ENCODE data around the gene CHP2. TPM values are rescaled to one million over a fixed set of nuclear protein-coding genes. Genes with fewer than 3 reads are reported as not detected.

The CHP2 gene
- total and polyA plus RNA-seq, 9 of the 15 experiments (the other 6 are each of a cell fraction or from before 2014, with no cell fraction given) = 0.23 to 1.1 (median 0.80) TPM

DNA sequence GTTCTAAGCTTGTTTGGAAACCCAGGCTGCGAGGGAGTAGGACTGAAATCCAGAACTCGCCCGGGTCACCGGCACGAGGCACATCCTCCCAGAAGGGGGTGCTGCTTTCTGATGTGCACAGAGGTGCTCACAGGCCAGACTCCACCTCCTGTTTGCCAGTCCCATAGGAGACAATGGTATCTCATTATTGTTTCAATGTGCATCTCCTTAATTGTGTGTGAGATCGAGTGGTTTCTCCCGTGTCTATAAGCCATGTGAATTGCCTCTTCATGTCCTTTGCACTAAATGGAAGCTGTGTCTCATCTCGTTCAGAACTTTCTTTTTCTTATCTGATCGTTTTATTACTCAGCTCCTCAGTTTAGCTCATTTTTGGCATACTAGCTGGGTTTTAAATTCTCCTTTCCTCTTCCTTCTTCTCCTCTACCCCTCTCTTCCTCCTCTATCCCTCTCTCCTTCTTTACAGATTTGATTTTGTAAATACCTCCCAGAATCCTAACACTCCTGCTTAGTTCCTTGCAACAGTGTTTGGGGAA, 48.8 kb downstream of the CHP2 start (continued):
- TF ChIP-seq, protein P1, sequence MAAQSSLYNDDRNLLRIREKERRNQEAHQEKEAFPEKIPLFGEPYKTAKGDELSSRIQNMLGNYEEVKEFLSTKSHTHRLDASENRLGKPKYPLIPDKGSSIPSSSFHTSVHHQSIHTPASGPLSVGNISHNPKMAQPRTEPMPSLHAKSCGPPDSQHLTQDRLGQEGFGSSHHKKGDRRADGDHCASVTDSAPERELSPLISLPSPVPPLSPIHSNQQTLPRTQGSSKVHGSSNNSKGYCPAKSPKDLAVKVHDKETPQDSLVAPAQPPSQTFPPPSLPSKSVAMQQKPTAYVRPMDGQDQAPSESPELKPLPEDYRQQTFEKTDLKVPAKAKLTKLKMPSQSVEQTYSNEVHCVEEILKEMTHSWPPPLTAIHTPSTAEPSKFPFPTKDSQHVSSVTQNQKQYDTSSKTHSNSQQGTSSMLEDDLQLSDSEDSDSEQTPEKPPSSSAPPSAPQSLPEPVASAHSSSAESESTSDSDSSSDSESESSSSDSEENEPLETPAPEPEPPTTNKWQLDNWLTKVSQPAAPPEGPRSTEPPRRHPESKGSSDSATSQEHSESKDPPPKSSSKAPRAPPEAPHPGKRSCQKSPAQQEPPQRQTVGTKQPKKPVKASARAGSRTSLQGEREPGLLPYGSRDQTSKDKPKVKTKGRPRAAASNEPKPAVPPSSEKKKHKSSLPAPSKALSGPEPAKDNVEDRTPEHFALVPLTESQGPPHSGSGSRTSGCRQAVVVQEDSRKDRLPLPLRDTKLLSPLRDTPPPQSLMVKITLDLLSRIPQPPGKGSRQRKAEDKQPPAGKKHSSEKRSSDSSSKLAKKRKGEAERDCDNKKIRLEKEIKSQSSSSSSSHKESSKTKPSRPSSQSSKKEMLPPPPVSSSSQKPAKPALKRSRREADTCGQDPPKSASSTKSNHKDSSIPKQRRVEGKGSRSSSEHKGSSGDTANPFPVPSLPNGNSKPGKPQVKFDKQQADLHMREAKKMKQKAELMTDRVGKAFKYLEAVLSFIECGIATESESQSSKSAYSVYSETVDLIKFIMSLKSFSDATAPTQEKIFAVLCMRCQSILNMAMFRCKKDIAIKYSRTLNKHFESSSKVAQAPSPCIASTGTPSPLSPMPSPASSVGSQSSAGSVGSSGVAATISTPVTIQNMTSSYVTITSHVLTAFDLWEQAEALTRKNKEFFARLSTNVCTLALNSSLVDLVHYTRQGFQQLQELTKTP (IDR thresholded peaks at IDR 0.05; ENCODE audit: low read depth in 1 of 2, partially characterized antibody in 2 of 2) = peak in 1 of 2 experiments; percentile 67
- TF ChIP-seq RBFOX2 (IDR thresholded peaks at IDR 0.05; ENCODE audit: low read depth, low read length) (peak; percentile 44), SMAD4 (CRISPR knock-in tag; conservative IDR thresholded peaks at IDR 0.05) (peak; percentile 72), EHMT2 (IDR thresholded peaks at IDR 0.05) (peak; percentile 76; the same call in 1 of the 2 replicates), RFX1 (IDR thresholded peaks at IDR 0.05) (no peak), ZEB2 (IDR thresholded peaks at IDR 0.05) (peak; percentile 58; the same call in 1 of the 2 replicates), FOS (IDR thresholded peaks at IDR 0.05; ENCODE audit: extremely low read depth, insufficient read length) (no peak), NONO (IDR thresholded peaks at IDR 0.05; ENCODE audit: low read depth in 2 of 2, low read length in 1 of 2) (0 out of 4 replicates have a peak, but pooled peaks of 1 of the 2 experiments have one; percentile 43), ARHGAP35 (IDR thresholded peaks at IDR 0.05; ENCODE audit: partially characterized antibody) (peak; percentile 72), HMGN3 (IDR thresholded peaks at IDR 0.05; ENCODE audit: borderline replicate concordance, extremely low read depth, insufficient read length, low read depth, low read length) (no peak), ZNF324 (CRISPR knock-in tag; IDR thresholded peaks at IDR 0.05) (no peak), SMAD1 (IDR thresholded peaks at IDR 0.05; ENCODE audit: low read depth, low read length, partially characterized antibody) (no peak), RHOXF2B (CRISPR knock-in tag; conservative IDR thresholded peaks at IDR 0.05) (no peak), SMARCB1 (IDR thresholded peaks at IDR 0.05; ENCODE audit: insufficient read length, low read depth) (no peak), ATF7 (IDR thresholded peaks at IDR 0.05) (peak; percentile 40; the same call in 1 of the 2 replicates)
- TF ChIP-seq, protein P2, sequence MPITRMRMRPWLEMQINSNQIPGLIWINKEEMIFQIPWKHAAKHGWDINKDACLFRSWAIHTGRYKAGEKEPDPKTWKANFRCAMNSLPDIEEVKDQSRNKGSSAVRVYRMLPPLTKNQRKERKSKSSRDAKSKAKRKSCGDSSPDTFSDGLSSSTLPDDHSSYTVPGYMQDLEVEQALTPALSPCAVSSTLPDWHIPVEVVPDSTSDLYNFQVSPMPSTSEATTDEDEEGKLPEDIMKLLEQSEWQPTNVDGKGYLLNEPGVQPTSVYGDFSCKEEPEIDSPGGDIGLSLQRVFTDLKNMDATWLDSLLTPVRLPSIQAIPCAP (CRISPR knock-in tag; IDR thresholded peaks at IDR 0.05; ENCODE audit: borderline replicate concordance) = no peak
- TF ChIP-seq, protein P3, sequence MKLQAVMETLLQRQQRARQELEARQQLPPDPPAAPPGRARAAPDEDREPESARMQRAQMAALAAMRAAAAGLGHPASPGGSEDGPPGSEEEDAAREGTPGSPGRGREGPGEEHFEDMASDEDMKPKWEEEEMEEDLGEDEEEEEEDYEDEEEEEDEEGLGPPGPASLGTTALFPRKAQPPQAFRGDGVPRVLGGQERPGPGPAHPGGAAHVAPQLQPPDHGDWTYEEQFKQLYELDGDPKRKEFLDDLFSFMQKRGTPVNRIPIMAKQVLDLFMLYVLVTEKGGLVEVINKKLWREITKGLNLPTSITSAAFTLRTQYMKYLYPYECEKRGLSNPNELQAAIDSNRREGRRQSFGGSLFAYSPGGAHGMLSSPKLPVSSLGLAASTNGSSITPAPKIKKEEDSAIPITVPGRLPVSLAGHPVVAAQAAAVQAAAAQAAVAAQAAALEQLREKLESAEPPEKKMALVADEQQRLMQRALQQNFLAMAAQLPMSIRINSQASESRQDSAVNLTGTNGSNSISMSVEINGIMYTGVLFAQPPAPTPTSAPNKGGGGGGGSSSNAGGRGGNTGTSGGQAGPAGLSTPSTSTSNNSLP (IDR thresholded peaks at IDR 0.05; ENCODE audit: borderline replicate concordance, low read depth, low read length) = no peak
- TF ChIP-seq, protein P4, sequence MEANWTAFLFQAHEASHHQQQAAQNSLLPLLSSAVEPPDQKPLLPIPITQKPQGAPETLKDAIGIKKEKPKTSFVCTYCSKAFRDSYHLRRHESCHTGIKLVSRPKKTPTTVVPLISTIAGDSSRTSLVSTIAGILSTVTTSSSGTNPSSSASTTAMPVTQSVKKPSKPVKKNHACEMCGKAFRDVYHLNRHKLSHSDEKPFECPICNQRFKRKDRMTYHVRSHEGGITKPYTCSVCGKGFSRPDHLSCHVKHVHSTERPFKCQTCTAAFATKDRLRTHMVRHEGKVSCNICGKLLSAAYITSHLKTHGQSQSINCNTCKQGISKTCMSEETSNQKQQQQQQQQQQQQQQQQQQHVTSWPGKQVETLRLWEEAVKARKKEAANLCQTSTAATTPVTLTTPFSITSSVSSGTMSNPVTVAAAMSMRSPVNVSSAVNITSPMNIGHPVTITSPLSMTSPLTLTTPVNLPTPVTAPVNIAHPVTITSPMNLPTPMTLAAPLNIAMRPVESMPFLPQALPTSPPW (CRISPR knock-in tag; IDR thresholded peaks at IDR 0.05) = peak; percentile 35; the same call in 1 of the 2 replicates

Measured in K562 (cell line).